Measurements from ENCODE around the gene MALRD1.
"Not testable (repeated sequence)": the region's sequence is repeated elsewhere in the genome, so short reads cannot be mapped to it uniquely, and the experiment has no call there.

MALRD1 gene

DNA sequence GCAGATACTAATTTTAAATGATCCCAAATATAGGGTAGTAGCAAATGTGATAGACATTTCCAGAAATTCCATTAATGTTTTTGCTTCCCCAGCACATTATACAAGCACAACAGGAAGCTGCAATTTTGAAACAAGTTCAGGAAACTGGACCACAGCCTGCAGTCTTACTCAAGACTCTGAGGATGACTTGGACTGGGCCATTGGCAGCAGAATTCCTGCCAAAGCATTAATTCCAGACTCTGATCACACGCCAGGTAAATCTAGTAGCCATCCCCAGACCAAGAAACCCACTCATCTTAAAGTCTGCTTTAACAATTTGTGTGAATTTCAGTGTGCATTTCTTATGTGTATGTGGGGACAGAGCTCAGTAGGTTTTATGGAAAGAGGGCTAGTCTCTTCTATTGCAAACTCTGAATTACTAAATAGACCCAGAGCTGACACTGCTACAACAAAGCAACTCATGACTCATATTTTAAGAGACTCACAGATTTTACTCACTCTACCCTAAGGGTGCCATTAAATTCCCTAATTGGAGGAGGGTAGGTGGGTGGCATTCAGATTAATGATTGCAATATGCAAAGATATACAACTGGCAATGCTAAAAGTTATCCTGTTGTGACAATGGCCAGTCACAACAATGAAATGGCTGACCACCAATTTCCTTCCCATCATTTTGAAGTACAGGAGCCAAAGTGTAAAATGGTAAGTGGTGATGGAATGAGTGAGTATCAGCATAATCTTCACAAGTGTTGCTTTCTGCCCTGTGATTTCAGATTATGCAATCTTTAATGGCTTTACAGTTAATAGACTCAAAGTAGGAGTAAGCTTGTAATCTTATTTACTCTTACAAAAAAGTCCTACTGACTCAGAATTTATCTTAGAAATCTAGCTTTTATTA lies 450.0 kb downstream of the MALRD1 start:
- DNase-seq = no peak

GRCh38 chr10:19499291-19499770 lies 450.7 kb downstream of the MALRD1 start:
- no peak for DNase-seq

- DNase-seq = no peak
These were observed 452.4 kb downstream of the MALRD1 start for GRCh38 chr10:19500959-19501358.

GRCh38 chr10:19505320-19506312 lies 457.0 kb downstream of the MALRD1 start:
- DNase-seq = no peak

- not testable (repeated sequence) for DNase-seq
These were observed 461.6 kb downstream of the MALRD1 start for GRCh38 chr10:19510005-19510732.

GRCh38 chr10:19518109-19518508 lies 469.5 kb downstream of the MALRD1 start:
- no peak for DNase-seq

- DNase-seq = no peak
These were observed 470.0 kb downstream of the MALRD1 start for GRCh38 chr10:19518632-19519031.

GRCh38 chr10:19531324-19531723 lies 482.7 kb downstream of the MALRD1 start:
- no peak for DNase-seq

DNA sequence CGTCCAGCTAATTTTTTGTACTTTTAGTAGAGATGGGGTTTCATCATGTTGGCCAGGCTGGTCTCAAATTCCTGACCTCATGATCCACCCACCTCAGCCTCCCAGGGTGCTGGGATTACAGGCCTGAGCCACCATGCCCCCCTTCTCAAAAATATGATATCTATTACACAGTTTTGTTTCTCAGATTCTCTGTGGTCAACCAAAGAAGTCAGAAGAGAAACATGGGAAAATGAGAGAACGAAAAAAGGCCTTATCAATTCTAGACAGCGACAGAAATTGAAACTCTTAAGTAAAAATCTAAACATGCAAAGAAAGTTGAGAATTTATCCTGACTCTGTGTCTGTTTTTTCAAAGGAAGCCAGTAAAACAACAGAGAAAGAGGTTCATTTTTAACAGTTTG lies 483.8 kb downstream of the MALRD1 start:
- DNase-seq = no peak

DNA sequence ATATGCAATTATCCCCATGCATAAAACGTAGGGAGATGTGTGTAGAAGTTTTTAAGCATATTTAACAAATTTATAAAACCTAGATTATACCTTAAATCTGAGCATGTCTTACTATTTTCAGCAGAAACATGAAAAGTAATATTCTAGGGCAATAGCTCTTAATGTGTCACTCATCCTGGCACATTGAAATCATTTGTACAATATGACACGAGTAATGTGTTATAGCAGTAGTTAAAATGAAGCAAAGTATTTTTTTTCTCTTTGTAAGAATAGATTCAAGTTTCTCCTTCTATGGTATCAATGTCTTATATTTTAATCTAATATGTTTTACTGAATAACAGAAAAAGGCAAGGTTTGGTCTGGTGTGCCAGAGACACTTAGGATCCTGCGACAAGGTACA lies 492.7 kb downstream of the MALRD1 start:
- no peak for DNase-seq

DNA sequence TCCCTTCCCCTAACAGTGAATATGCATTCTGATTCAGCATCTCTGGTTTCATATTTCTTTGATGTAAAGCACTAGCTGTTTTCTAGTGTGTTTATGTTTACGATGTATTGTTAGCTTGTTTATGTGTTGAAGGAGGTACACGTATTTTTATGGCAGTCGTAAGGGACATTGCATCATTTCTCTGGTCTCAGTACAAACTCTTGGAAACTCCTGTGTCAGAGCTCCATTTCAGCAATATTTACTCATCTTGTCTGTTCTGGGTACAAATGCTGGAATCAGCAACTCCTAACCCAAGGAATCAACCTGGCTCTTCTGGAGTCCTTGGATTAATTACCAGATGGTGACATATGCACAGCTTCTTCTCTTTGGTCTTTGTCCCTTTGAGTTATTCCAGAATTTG lies 497.6 kb downstream of the MALRD1 start:
- no peak for DNase-seq

DNA sequence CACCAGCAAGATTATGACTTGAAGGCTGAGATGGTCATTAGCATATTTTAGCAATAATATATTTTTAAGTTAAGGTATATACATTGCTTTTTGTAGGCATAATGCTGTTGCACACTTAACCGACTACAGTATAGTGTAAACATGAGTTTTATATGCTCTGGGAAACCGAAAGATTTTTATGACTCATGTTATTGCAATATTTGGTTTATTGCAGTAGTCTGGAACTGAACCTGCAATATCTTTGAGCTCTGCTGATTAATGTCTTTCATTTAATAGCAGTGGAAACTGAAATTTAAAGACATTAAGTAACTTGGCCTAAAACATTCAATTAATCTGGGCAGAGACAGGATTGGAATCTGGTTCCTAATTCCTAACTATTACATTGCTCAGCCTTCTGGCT lies 500.9 kb downstream of the MALRD1 start:
- DNase-seq = no peak

DNA sequence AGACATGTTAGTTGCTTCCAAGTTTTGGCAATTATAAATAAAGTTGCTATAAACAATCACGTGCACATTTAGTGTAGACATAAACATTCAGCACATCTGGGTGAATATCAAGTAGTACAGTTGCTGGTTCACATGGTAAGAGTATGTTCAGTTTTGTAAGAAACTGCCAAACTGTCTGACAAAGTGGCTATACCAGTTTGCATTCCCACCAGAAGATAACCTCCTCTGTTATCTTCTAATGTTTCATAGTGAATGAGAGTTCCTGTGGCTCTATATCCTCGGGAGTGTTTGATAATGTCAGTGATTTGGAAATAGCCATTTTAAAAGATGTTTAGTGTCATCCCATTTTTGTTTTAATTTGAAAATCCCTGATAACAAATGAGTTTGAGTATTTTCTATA lies 508.1 kb downstream of the MALRD1 start:
- DNase-seq = no peak

DNA sequence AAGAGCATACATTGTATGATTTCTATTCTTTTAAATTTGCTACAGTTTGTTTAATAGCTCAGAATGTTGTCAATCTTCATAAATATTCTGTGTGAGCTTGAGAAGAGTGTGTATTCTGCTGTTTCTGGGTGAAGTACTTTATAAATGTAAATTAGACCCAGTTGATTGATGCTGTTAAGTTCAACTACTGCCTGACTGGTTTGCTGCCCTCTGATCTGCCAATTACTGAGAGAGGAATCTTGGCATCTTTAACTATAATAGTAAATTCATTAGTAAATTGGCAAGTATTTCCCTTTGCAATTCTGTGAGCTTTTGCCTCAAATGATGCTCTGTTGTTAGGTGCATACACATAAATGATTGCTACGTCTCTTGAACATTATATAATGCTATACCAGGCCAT lies 512.6 kb downstream of the MALRD1 start:
- no peak for DNase-seq

DNA sequence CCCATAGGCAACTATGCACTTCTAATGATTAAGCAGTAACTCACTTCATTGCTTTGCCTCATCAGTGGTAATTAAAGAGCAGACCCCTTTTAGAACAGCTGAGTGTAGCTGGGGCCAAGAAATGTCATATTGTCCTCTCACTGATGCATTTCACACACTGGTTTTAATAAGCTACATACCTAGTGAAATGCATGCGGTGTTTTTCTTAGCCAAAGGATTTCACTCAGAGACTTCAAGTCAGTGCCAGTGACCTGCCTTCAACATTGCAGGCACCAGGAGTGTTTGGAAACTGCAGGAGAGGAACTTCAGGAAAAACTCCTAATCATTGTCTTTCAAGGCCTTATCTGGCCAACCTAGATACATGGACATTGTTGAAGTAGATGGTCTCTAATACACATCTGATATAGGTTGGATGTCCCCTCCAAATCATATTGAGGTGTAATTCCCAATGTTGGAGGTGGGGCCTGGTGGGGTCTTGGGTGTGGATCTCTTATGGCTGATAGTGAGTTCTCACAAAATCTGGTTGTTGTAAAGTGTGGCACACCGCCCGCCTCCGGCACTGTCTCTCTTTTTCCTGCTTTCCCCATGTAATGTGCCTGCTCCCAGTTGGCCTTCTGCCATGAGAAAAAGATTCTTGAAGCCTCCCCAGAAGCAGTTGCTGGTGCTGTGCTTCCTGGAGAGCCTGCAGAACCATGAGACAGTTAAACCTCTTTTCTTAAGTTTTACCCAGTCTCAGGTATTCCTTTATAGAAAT lies 515.0 kb downstream of the MALRD1 start:
- no peak for DNase-seq

GRCh38 chr10:19570120-19570519 lies 521.5 kb downstream of the MALRD1 start:
- DNase-seq = no peak

- no peak for DNase-seq
These were observed 522.4 kb downstream of the MALRD1 start for GRCh38 chr10:19570991-19571390.

GRCh38 chr10:19572056-19572455 lies 523.5 kb downstream of the MALRD1 start:
- DNase-seq = no peak

DNA sequence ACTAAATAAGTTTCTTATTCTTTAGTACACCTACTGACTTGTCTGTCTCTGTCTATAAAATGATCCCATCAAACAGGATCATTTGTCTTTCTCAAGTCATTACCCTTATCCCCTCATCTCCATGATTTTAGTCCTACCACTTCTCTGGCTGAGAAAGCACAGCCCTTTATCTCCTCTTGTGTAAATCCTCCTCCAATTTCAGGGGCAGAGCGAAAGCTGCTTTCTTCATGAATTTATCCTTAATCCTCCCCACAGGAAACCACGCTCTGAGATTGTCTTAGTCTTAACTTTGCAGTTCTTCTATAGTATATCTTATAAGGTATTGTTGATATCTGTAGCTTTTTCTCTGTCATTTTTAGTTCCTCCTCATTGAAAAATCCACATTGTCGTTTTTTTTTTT lies 528.0 kb downstream of the MALRD1 start:
- DNase-seq = no peak

DNA sequence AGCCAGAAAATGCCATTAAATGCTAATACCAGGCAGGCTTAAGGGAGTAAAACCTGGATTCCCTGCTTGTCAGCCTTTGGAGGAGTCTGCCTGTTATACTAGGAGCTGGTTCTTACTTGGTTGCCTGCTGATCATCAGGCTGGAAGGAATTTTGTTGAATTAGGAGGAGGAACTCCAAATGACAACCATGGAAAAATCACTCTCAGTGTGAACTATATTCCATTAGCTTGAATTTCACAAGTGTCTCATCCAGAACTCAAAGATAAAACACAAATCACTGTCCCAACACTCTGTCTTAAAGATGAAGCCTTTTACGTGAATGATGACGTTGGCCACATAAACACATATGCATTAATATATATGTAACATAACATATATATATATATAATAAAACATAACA lies 528.8 kb downstream of the MALRD1 start:
- DNase-seq = no peak

DNA sequence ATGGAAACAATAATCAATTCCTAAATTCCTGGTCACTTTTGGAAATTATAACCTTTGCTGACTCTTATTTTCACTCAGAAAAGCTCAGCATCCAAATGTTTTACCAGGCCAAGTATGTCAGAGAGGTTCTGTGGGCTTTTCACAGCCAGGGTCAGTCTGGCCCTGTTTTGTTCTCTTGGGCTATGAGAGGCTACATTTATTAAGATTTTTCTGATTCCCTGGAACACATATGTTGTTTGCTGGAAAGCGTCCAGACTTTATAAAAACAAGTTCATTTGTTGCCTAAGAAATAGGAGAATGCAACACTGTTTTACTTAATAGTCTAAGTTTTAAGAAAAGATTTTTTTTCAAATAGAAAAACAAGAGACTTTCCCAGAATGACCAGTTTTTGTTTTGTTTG lies 529.2 kb downstream of the MALRD1 start:
- DNase-seq = no peak

GRCh38 chr10:19578571-19578970 lies 530.0 kb downstream of the MALRD1 start:
- DNase-seq = no peak

All from activated gamma-delta T cell treated with Interleukin-2 at 50 U/mL for 16 hours (primary cell).